Measurements from ENCODE around the gene PVR. TPM values are rescaled to one million over a fixed set of nuclear protein-coding genes. Genes with fewer than 3 reads are reported as not detected.

The PVR gene
- total RNA-seq, 1 donor from 2014 or later: 14.8 TPM

DNA sequence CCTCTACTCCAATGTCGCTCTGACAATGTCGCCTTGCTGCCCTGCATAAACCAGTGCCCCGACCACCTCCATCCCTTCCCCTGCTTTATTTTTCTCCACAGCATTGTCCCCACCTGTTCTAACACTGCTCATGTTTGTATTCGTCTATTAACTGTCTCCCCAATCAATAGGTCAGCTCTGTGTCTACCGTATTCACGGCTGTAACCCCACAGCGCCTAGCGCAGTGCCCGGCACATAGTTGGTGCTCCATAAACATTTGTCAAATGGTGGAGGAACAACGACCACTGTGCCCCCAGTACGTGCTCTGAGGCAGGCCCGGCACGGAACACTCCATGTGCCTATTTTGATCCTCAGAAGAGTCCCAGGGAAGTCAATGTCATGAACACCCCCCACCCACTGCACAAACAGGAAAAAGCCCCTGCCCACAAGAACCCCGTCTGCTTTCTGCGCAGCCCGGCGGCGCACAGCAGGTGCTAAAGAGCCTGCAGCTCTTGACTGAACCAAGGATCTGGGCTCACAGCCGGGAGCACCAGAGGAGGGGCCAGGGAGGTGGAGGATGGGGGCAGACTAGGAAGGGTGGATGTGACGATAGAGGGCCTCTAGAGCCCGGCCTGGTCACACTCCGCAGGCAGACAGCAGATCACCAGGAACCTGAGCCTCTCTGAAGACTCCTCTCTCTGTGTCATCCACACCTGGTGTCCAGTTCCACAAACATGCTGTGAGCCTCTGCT, 53.4 kb downstream of the PVR start:
- Mint-ChIP-seq H3K4me3 (ENCODE audit: unreplicated experiment) (peak overlapping the region; percentile 11), H3K9me3 (ENCODE audit: unreplicated experiment) (no peaks in the 10 kb centered on the region), H3K27ac (ENCODE audit: unreplicated experiment) (peak overlapping the region; percentile 28), H3K36me3 (ENCODE audit: low read depth, unreplicated experiment) (peaks cover 3% of the 10 kb centered on the region), H3K27me3 (ENCODE audit: unreplicated experiment) (peaks cover 4% of the 10 kb centered on the region), H3K4me1 (ENCODE audit: unreplicated experiment) (no peaks in the 10 kb centered on the region)
- TF ChIP-seq, protein P1, sequence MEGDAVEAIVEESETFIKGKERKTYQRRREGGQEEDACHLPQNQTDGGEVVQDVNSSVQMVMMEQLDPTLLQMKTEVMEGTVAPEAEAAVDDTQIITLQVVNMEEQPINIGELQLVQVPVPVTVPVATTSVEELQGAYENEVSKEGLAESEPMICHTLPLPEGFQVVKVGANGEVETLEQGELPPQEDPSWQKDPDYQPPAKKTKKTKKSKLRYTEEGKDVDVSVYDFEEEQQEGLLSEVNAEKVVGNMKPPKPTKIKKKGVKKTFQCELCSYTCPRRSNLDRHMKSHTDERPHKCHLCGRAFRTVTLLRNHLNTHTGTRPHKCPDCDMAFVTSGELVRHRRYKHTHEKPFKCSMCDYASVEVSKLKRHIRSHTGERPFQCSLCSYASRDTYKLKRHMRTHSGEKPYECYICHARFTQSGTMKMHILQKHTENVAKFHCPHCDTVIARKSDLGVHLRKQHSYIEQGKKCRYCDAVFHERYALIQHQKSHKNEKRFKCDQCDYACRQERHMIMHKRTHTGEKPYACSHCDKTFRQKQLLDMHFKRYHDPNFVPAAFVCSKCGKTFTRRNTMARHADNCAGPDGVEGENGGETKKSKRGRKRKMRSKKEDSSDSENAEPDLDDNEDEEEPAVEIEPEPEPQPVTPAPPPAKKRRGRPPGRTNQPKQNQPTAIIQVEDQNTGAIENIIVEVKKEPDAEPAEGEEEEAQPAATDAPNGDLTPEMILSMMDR (IDR thresholded peaks at IDR 0.05; ENCODE audit: unreplicated experiment): no peak
- DNase-seq (ENCODE audit: low spot score): no peak

DNA sequence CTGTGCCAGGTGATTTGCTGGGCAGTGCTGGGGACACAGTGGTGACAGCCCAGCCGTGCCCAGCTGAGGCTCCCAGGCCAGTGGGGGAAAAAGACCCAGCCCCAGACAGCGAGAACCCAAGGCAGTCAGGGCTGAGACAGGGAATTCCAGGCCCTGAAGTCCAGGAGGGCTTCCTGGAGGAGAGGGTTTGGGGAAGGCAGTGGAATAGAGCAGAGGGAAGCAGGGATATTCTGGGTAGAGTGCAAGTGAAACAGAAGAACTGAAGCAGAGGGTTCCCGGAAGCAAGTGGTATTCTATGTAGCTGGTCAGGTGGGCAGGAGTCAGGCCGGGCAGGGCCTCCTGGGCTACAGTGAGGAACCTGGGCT, 53.9 kb downstream of the PVR start:
- peaks cover 3% of the 10 kb centered on the region for H3K36me3 Mint-ChIP-seq (ENCODE audit: low read depth, unreplicated experiment)
- H3K27ac Mint-ChIP-seq (ENCODE audit: unreplicated experiment): no peak overlapping the region
- peaks cover 5% of the 10 kb centered on the region for H3K27me3 Mint-ChIP-seq (ENCODE audit: unreplicated experiment)

DNA sequence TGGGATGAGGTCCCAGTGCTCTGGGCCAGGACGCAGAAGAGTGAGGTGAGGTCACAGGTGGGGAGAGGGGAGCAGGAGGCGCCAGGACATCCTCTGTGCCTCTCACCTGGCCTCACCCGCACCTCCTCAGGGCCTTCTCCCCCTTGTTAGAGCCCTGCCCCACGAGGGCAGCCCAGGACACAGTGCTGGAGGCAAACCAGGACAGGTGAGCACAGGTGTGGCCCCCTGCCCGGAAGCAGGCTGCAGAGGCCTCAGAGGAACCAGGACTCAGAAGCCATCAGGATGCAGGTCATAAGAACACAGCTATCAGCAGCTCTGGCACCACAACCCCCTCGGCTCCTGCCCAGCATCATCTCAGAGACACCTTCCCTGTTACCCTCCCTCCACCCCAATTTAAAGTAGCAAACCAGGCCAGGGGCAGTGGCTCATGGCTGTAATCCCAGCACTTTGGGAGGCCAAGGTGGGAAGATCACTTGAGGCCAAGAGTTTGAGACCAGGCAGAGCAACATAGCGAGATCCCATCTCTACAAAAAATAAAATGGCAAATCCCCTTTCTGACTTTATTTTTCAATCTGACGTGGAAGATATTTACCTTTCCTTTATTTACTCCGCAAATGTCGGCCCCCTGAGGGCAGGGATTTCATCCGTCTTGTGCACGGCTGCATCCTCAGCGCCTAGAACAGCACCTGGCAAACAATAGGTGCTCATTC, 54.9 kb downstream of the PVR start, which contains the start of gene CEACAM16:
Gene CEACAM16 (plus strand): TSS at position 660 of the 710 bp plus-strand sequence. CDS start 2,306 bp downstream, outside the sequence.
- Mint-ChIP-seq H3K4me3 (ENCODE audit: unreplicated experiment) (no peak within 1 kb of the TSS), H3K36me3 (ENCODE audit: low read depth, unreplicated experiment) (peaks cover 3% of the 10 kb centered on the region), H3K4me1 (ENCODE audit: unreplicated experiment) (no peaks in the 10 kb centered on the region), H3K9me3 (ENCODE audit: unreplicated experiment) (no peaks in the 10 kb centered on the region), H3K27me3 (ENCODE audit: unreplicated experiment) (peaks cover 10% of the 10 kb centered on the region), H3K27ac (ENCODE audit: unreplicated experiment) (no peak within 1 kb of the TSS)
- TF ChIP-seq, protein P1 (IDR thresholded peaks at IDR 0.05; ENCODE audit: unreplicated experiment): no peak
- no peak for DNase-seq (ENCODE audit: low spot score)

More for the DNA sequence above, 53.9 kb downstream of the PVR start:
- no peak overlapping the region for H3K4me3 Mint-ChIP-seq (ENCODE audit: unreplicated experiment)
- no peak for DNase-seq (ENCODE audit: low spot score)
- TF ChIP-seq, protein P1 (IDR thresholded peaks at IDR 0.05; ENCODE audit: unreplicated experiment): no peak
- H3K4me1 Mint-ChIP-seq (ENCODE audit: unreplicated experiment): no peaks in the 10 kb centered on the region
- H3K9me3 Mint-ChIP-seq (ENCODE audit: unreplicated experiment): no peaks in the 10 kb centered on the region

DNA sequence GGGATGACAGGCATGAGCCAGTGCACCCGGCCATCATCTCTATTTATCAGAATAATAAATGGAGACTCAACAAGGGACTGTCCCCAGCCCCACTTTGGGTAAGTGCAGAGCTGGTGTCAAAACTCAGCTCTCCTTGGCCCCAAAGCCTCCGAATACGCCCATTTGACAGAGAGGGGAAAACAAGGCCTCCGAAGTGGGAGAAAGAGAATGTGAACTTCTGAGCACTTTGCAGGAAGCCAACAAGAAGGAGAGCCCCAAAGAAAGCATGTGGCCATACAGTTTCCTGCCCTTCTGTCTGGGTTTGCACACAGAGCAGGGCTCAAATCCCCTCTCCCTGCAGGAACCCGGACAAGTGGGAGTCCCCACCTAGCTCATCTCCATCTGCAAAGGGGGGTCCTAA, 56.8 kb downstream of the PVR start:
- TF ChIP-seq, protein P1 (IDR thresholded peaks at IDR 0.05; ENCODE audit: unreplicated experiment): no peak
- DNase-seq (ENCODE audit: low spot score): no peak
- H3K36me3 Mint-ChIP-seq (ENCODE audit: low read depth, unreplicated experiment): peaks cover 3% of the 10 kb centered on the region
- no peak overlapping the region for H3K27ac Mint-ChIP-seq (ENCODE audit: unreplicated experiment)
- no peaks in the 10 kb centered on the region for H3K9me3 Mint-ChIP-seq (ENCODE audit: unreplicated experiment)
- H3K4me3 Mint-ChIP-seq (ENCODE audit: unreplicated experiment): no peak overlapping the region
- no peaks in the 10 kb centered on the region for H3K4me1 Mint-ChIP-seq (ENCODE audit: unreplicated experiment)
- H3K27me3 Mint-ChIP-seq (ENCODE audit: unreplicated experiment): peaks cover 10% of the 10 kb centered on the region

DNA sequence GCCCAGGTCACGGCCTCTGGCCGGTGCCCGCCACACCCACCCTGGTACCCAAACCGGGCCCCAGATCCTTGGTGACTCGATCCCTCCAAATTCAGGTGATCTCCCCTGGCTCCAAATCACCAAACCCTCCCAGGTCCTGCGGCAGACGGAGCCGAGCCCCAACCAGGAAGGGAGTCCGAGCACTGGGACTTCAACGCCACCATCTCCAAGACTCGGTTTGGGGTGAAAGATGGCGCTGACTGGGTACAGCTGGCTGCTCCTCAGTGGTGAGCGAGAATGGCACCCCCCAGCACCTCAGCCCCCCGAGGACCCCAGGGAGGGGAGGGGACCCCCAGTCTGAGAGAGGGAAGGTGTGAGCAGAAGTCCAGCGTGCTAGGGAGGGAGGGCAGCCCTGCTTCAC, 57.5 kb downstream of the PVR start:
- H3K27me3 Mint-ChIP-seq (ENCODE audit: unreplicated experiment): peaks cover 8% of the 10 kb centered on the region
- TF ChIP-seq, protein P1 (IDR thresholded peaks at IDR 0.05; ENCODE audit: unreplicated experiment): no peak
- no peaks in the 10 kb centered on the region for H3K9me3 Mint-ChIP-seq (ENCODE audit: unreplicated experiment)
- no peaks in the 10 kb centered on the region for H3K4me1 Mint-ChIP-seq (ENCODE audit: unreplicated experiment)
- H3K4me3 Mint-ChIP-seq (ENCODE audit: unreplicated experiment): no peak overlapping the region
- DNase-seq (ENCODE audit: low spot score): no peak
- no peak overlapping the region for H3K27ac Mint-ChIP-seq (ENCODE audit: unreplicated experiment)
- peaks cover 3% of the 10 kb centered on the region for H3K36me3 Mint-ChIP-seq (ENCODE audit: low read depth, unreplicated experiment)
